ENCODE results near the gene FAM81B. TPM values are rescaled to one million over a fixed set of nuclear protein-coding genes. Genes with fewer than 3 reads are reported as not detected.

Gene FAM81B
- total RNA-seq, 1 experiment from 2014 or later = not detected

- no peaks in the 10 kb centered on the region for H3K9me3 Mint-ChIP-seq (ENCODE audit: unreplicated experiment)
- no peaks in the 10 kb centered on the region for H3K27me3 Mint-ChIP-seq (ENCODE audit: insufficient read depth, unreplicated experiment)
- no TSS peak for BruUV-seq (replicated peaks)
- DNase-seq (ENCODE audit: unreplicated experiment) = no peak
- ChIA-PET CTCF (no interaction called here), POLR2A (interaction anchor here (0.6 kb wide), 1 partner anchor 65 kb away, joined by 3 read pairs; no protein-coding TSS in a partner anchor)
- no peaks in the 10 kb centered on the region for H3K36me3 Mint-ChIP-seq (ENCODE audit: insufficient read depth, unreplicated experiment)
- no peak for TF ChIP-seq CTCF (IDR thresholded peaks at IDR 0.05; ENCODE audit: unreplicated experiment)
- H3K27ac Mint-ChIP-seq (ENCODE audit: low read depth, unreplicated experiment) = no peak overlapping the region
- intact Hi-C loops (cut with micrococcal nuclease) = no loop called here
- no peaks in the 10 kb centered on the region for H3K4me1 Mint-ChIP-seq (ENCODE audit: insufficient read depth, unreplicated experiment)
- no peak overlapping the region for H3K4me3 Mint-ChIP-seq (ENCODE audit: unreplicated experiment)
Measured at GRCh38 chr5:95426227-95426626, 35.1 kb downstream of the FAM81B start.

- intact Hi-C loops (cut with micrococcal nuclease) = no loop called here
- no peaks in the 10 kb centered on the region for H3K9me3 Mint-ChIP-seq (ENCODE audit: unreplicated experiment)
- TF ChIP-seq CTCF (IDR thresholded peaks at IDR 0.05; ENCODE audit: unreplicated experiment) = no peak
- H3K27ac Mint-ChIP-seq (ENCODE audit: low read depth, unreplicated experiment) = no peak overlapping the region
- BruUV-seq (replicated peaks) = no TSS peak
- no peaks in the 10 kb centered on the region for H3K4me1 Mint-ChIP-seq (ENCODE audit: insufficient read depth, unreplicated experiment)
- no peak for DNase-seq (ENCODE audit: unreplicated experiment)
- CTCF ChIA-PET = no interaction called here
- no peaks in the 10 kb centered on the region for H3K27me3 Mint-ChIP-seq (ENCODE audit: insufficient read depth, unreplicated experiment)
- H3K4me3 Mint-ChIP-seq (ENCODE audit: unreplicated experiment) = no peak overlapping the region
- H3K36me3 Mint-ChIP-seq (ENCODE audit: insufficient read depth, unreplicated experiment) = no peaks in the 10 kb centered on the region
- POLR2A ChIA-PET = no interaction called here
Measured at GRCh38 chr5:95432779-95433178, 41.6 kb downstream of the FAM81B start.

GRCh38 chr5:95439801-95440493 lies 48.8 kb downstream of the FAM81B start:
- TF ChIP-seq CTCF (IDR thresholded peaks at IDR 0.05; ENCODE audit: unreplicated experiment) = no peak
- H3K36me3 Mint-ChIP-seq (ENCODE audit: insufficient read depth, unreplicated experiment) = no peaks in the 10 kb centered on the region
- intact Hi-C loops (cut with micrococcal nuclease) = no loop called here
- no peak overlapping the region for H3K4me3 Mint-ChIP-seq (ENCODE audit: unreplicated experiment)
- ChIA-PET CTCF (no interaction called here), POLR2A (no interaction called here)
- DNase-seq (ENCODE audit: unreplicated experiment) = no peak
- no peak overlapping the region for H3K27ac Mint-ChIP-seq (ENCODE audit: low read depth, unreplicated experiment)
- H3K27me3 Mint-ChIP-seq (ENCODE audit: insufficient read depth, unreplicated experiment) = no peaks in the 10 kb centered on the region
- H3K4me1 Mint-ChIP-seq (ENCODE audit: insufficient read depth, unreplicated experiment) = no peaks in the 10 kb centered on the region
- no peaks in the 10 kb centered on the region for H3K9me3 Mint-ChIP-seq (ENCODE audit: unreplicated experiment)
- BruUV-seq (replicated peaks) = no TSS peak

- H3K9me3 Mint-ChIP-seq (ENCODE audit: unreplicated experiment) = no peaks in the 10 kb centered on the region
- H3K4me1 Mint-ChIP-seq (ENCODE audit: insufficient read depth, unreplicated experiment) = peaks cover 6% of the 10 kb centered on the region
- no peaks in the 10 kb centered on the region for H3K36me3 Mint-ChIP-seq (ENCODE audit: insufficient read depth, unreplicated experiment)
- no peak overlapping the region for H3K27ac Mint-ChIP-seq (ENCODE audit: low read depth, unreplicated experiment)
- H3K27me3 Mint-ChIP-seq (ENCODE audit: insufficient read depth, unreplicated experiment) = no peaks in the 10 kb centered on the region
- ChIA-PET POLR2A (interaction anchor here (0.6 kb wide), 1 partner anchor 1126 kb away, joined by 4 read pairs; no protein-coding TSS in a partner anchor), CTCF (no interaction called here)
- BruUV-seq (replicated peaks) = no TSS peak
- intact Hi-C loops (cut with micrococcal nuclease) = no loop called here
- TF ChIP-seq CTCF (IDR thresholded peaks at IDR 0.05; ENCODE audit: unreplicated experiment) = no peak
- H3K4me3 Mint-ChIP-seq (ENCODE audit: unreplicated experiment) = no peak overlapping the region
- no peak for DNase-seq (ENCODE audit: unreplicated experiment)
Measured at GRCh38 chr5:95440825-95441224, 49.7 kb downstream of the FAM81B start.
